ENCODE results near the gene CERS3. TPM values are rescaled to one million over a fixed set of nuclear protein-coding genes. Genes with fewer than 3 reads are reported as not detected.

Gene CERS3
- polyA plus RNA-seq, 1 of the 3 experiments (the other 2 are of a cell fraction): not detected

GRCh38 chr15:100559330-100559729, 30.6 kb upstream of the CERS3 start (continued):
- no peak for TF ChIP-seq REST (IDR thresholded peaks at IDR 0.05; ENCODE audit: low read depth, low read length)
- no peak for TF ChIP-seq SIN3A (IDR thresholded peaks at IDR 0.05; ENCODE audit: borderline replicate concordance, low read depth, low read length)
- TF ChIP-seq ELF1 (IDR thresholded peaks at IDR 0.05): no peak
- no peak for TF ChIP-seq EP300 (IDR thresholded peaks at IDR 0.05; ENCODE audit: borderline replicate concordance in 1 of 2, low read depth in 1 of 2, low read length in 1 of 2)
- no peak for TF ChIP-seq CTCF (IDR thresholded peaks at IDR 0.05)
- no peak for TF ChIP-seq NRF1 (IDR thresholded peaks at IDR 0.05; ENCODE audit: low read depth, low read length)

GRCh38 chr15:100558771-100559254, 30.1 kb upstream of the CERS3 start:
- no peak overlapping the region for H2AFZ ChIP-seq (ENCODE audit: low read depth)
- no peaks in the 10 kb centered on the region for H4K20me1 ChIP-seq (ENCODE audit: insufficient read depth)
- no peaks in the 10 kb centered on the region for H3F3A ChIP-seq (replicated peaks; ENCODE audit: insufficient read depth)
- 95% methylated on average over 27 of the region's 50 CpGs for WGBS (ENCODE audit: low lambda C conversion rate)
- no peaks in the 10 kb centered on the region for H3K36me3 ChIP-seq (replicated peaks in 1 of 2; ENCODE audit: control insufficient read depth in 1 of 2, insufficient read depth in 2 of 2, low read length in 1 of 2)
- H3K9ac ChIP-seq: no peak overlapping the region
- no peak for DNase-seq
- H3K4me2 ChIP-seq: no peak overlapping the region
- H3K27ac ChIP-seq (ENCODE audit: low read depth in 2 of 2, low read length in 1 of 2): no peak overlapping the region
- no peaks in the 10 kb centered on the region for H3K4me1 ChIP-seq (ENCODE audit: control insufficient read depth in 1 of 2, insufficient read depth in 2 of 2, low read depth in 1 of 2, low read length in 1 of 2)
- no peaks in the 10 kb centered on the region for H3K9me3 ChIP-seq
- no peak for TF ChIP-seq RCOR1 (IDR thresholded peaks at IDR 0.05; ENCODE audit: low read length)
- TF ChIP-seq TEAD4 (IDR thresholded peaks at IDR 0.05; ENCODE audit: borderline replicate concordance, insufficient read depth): no peak
- TF ChIP-seq TCF12 (IDR thresholded peaks at IDR 0.05): no peak
- no peak for TF ChIP-seq YY1 (IDR thresholded peaks at IDR 0.05; ENCODE audit: low read depth)
- no peak for TF ChIP-seq JUND (IDR thresholded peaks at IDR 0.05)
- TF ChIP-seq SMC3 (IDR thresholded peaks at IDR 0.05; ENCODE audit: low read depth, low read length): no peak
- TF ChIP-seq MAX (IDR thresholded peaks at IDR 0.05; ENCODE audit: low read depth): no peak
- TF ChIP-seq POLR2AphosphoS5 (IDR thresholded peaks at IDR 0.05; ENCODE audit: low read depth, low read length): no peak
- no peak for TF ChIP-seq FOXM1 (IDR thresholded peaks at IDR 0.05; ENCODE audit: low read depth)
- no peak for TF ChIP-seq PBX3 (IDR thresholded peaks at IDR 0.05)
- no peak for TF ChIP-seq MXI1 (IDR thresholded peaks at IDR 0.05; ENCODE audit: low read depth, low read length)
- H3K27me3 ChIP-seq (ENCODE audit: insufficient read depth): no peaks in the 10 kb centered on the region
- no peaks in the 10 kb centered on the region for H3K79me2 ChIP-seq (ENCODE audit: insufficient read depth)
- ChIA-PET POLR2A (no interaction called here), CTCF (no interaction called here)
- no peak overlapping the region for H3K4me3 ChIP-seq (ENCODE audit: low read depth in 2 of 2, low read length in 1 of 2)
- H3K9me2 ChIP-seq: no peaks in the 10 kb centered on the region
